A549 (cell line): ENCODE results near the gene ASF1B. TPM values are rescaled to one million over a fixed set of nuclear protein-coding genes. Genes with fewer than 3 reads are reported as not detected.

Experiments
- ATAC-seq, 2 experiments: fragments of 200-7000 bp in 1 of 2; fragments of >200 bp in 1 of 2; cut with Nextera tagmentation in 1 of 2; cut with Tn5 transposase in 1 of 2; 3 replicates each; pipeline versions ENCODE4 v1.8.0 to v1.9.1; 2018 to 2020; ENCODE audit warnings: mild to moderate bottlenecking in 1 of 2, moderate library complexity in 1 of 2
- CTCF ChIA-PET: fragments of 300-600 bp; sonication (Branson Sonifier 250); formaldehyde crosslinking; extraction: SDS; loops from one replicate; lab custom pipeline; 2021; ENCODE audit warnings: antibody characterized with exemption, inconsistent platforms; lab: Yijun Ruan, JAX
- POLR2A ChIA-PET: fragments of 350-600 bp; formaldehyde crosslinking; extraction: SDS; loops from one replicate; lab custom pipeline; 2021; ENCODE audit warnings: antibody characterized with exemption, inconsistent platforms; lab: Yijun Ruan, JAX
- DNase-seq, 2 experiments: peaks; one replicate each; pipeline versions ENCODE4 v3.0.0 to v3.0.0-alpha.2; 2011 to 2016; ENCODE audit warnings: low read depth in 1 of 2, low spot score in 1 of 2
- FAIRE-seq: peaks from 2 replicates; lab custom pipeline; 2011; peaks lifted over from hg19 to GRCh38; lab: Jason Lieb, UNC
- H3K27ac ChIP-seq, 2 experiments: fragments of >200 bp; sonication (Bioruptor Twin); formaldehyde crosslinking; 3 replicates each; pipeline ENCODE4 v1.5.1; 2016 to 2017
- H3K4me1 ChIP-seq: fragments of >200 bp; sonication (Bioruptor Twin); formaldehyde crosslinking; 3 replicates; pipeline ENCODE4 v1.6.1; 2016
- H3K4me2 ChIP-seq: fragments of >200 bp; sonication (Bioruptor Twin); formaldehyde crosslinking; 3 replicates; pipeline ENCODE4 v1.6.1; 2016
- H3K4me3 ChIP-seq: fragments of >200 bp; sonication (Bioruptor Twin); formaldehyde crosslinking; 3 replicates; pipeline ENCODE4 v1.5.1; 2016
- H3K9me3 ChIP-seq: fragments of >200 bp; sonication (Bioruptor Twin); formaldehyde crosslinking; 3 replicates; pipeline ENCODE4 v1.6.1; 2016
- ATOH8 ChIP-seq: fragments of 250-450 bp; sonication (Bioruptor Pico); IDR thresholded peaks from 2 replicates; pipeline ENCODE4 v1.5.0; 2020; ENCODE audit warnings: low read depth, mild to moderate bottlenecking, moderate library complexity
- BCL3 ChIP-seq: fragments of >200 bp; sonication (Bioruptor Twin); formaldehyde crosslinking; IDR thresholded peaks from 3 replicates; pipeline ENCODE4 v1.6.1; 2016
- CEBPB ChIP-seq, 2 experiments: fragments of >200 bp in 1 of 2; sonication (Bioruptor Twin) in 1 of 2; formaldehyde crosslinking in 1 of 2; IDR thresholded peaks; 2 replicates each; pipeline ENCODE4 v1.6.1; 2012 to 2016
- EHF ChIP-seq: fragments of 250-450 bp; sonication (Bioruptor Pico); IDR thresholded peaks from 2 replicates; pipeline ENCODE4 v1.5.0; 2020; ENCODE audit warnings: mild to moderate bottlenecking
- ELK1 ChIP-seq: fragments of 150-350 bp; IDR thresholded peaks from 2 replicates; pipeline ENCODE4 v1.6.1; 2014; ENCODE audit warnings: low read depth, mild to moderate bottlenecking, low read length
- ESRRA ChIP-seq: fragments of 150-350 bp; IDR thresholded peaks from 2 replicates; pipeline ENCODE4 v1.6.1; 2014; ENCODE audit warnings: mild to moderate bottlenecking, low read length, borderline replicate concordance
- FOSB ChIP-seq: fragments of 250-450 bp; sonication (Bioruptor Pico); IDR thresholded peaks from 2 replicates; pipeline ENCODE4 v1.5.0; 2020; ENCODE audit warnings: mild to moderate bottlenecking, moderate library complexity
- FOXS1 ChIP-seq: fragments of 250-450 bp; sonication (Bioruptor Pico); IDR thresholded peaks from 2 replicates; pipeline ENCODE4 v1.5.0; 2020; ENCODE audit warnings: mild to moderate bottlenecking, moderate library complexity
- HEYL ChIP-seq: fragments of 250-450 bp; sonication (Bioruptor Pico); IDR thresholded peaks from 2 replicates; pipeline ENCODE4 v1.8.0; 2021; ENCODE audit warnings: mild to moderate bottlenecking, moderate library complexity
- HOXB13 ChIP-seq: fragments of 250-450 bp; sonication (Bioruptor Pico); IDR thresholded peaks from 2 replicates; pipeline ENCODE4 v1.5.0; 2020; ENCODE audit warnings: low read depth, mild to moderate bottlenecking, moderate library complexity
- HOXB5 ChIP-seq: fragments of 250-450 bp; sonication (Bioruptor Pico); IDR thresholded peaks from 2 replicates; pipeline ENCODE4 v1.5.0; 2020; ENCODE audit warnings: mild to moderate bottlenecking, moderate library complexity
- KDM1A ChIP-seq: fragments of 200-600 bp; sonication (generic); IDR thresholded peaks from 2 replicates; pipeline ENCODE4 v1.6.1; 2016; ENCODE audit warnings: low read depth, mild to moderate bottlenecking
- MYC ChIP-seq: IDR thresholded peaks from 2 replicates; pipeline ENCODE4 v1.6.1; 2012; ENCODE audit warnings: mild to moderate bottlenecking, inconsistent platforms, low read length, improper control_type of control experiment, borderline replicate concordance
- NFE2L2 ChIP-seq: fragments of 150-350 bp; conservative IDR thresholded peaks from 2 replicates; pipeline ENCODE4 v1.6.1; 2014; ENCODE audit warnings: low read length
- POLR2A ChIP-seq: IDR thresholded peaks from 2 replicates; pipeline ENCODE4 v1.6.1; 2012; ENCODE audit warnings: mild to moderate bottlenecking, low read length
- POLR2AphosphoS2 ChIP-seq: conservative IDR thresholded peaks from 2 replicates; pipeline ENCODE4 v1.6.1; 2012; ENCODE audit warnings: low read length, improper control_type of control experiment, inconsistent platforms
- RAD21 ChIP-seq, 2 experiments: fragments of >200 bp in 1 of 2; sonication (Bioruptor Twin) in 1 of 2; formaldehyde crosslinking in 1 of 2; IDR thresholded peaks in 1 of 2; conservative IDR thresholded peaks in 1 of 2; 2 replicates in 1 of 2; 3 replicates in 1 of 2; pipeline ENCODE4 v1.6.1; 2012 to 2018; ENCODE audit warnings: inconsistent platforms in 1 of 2
- SMC3 ChIP-seq: fragments of >200 bp; sonication (Bioruptor Twin); formaldehyde crosslinking; IDR thresholded peaks from 3 replicates; pipeline ENCODE4 v1.6.1; 2018; ENCODE audit warnings: inconsistent platforms
- SREBF2 ChIP-seq: fragments of 450-650 bp; IDR thresholded peaks from 2 replicates; pipeline ENCODE4 v1.6.1; 2014; ENCODE audit warnings: mild to moderate bottlenecking, moderate library complexity
- TFCP2L1 ChIP-seq: fragments of 250-450 bp; sonication (Bioruptor Pico); IDR thresholded peaks from 2 replicates; pipeline ENCODE4 v1.5.0; 2021; ENCODE audit warnings: mild to moderate bottlenecking
- TP53 ChIP-seq: fragments of 250-450 bp; sonication (Bioruptor Pico); IDR thresholded peaks from 2 replicates; pipeline ENCODE4 v1.5.0; 2021; ENCODE audit warnings: mild to moderate bottlenecking, moderate library complexity
- USF2 ChIP-seq: fragments of 450-650 bp; IDR thresholded peaks from 2 replicates; pipeline ENCODE4 v1.6.1; 2014; ENCODE audit warnings: antibody characterized with exemption
- WGBS: methylation state at CpG from one replicate; pipeline ENCODE4 v1.1.6; 2017; ENCODE audit errors: missing lambda C conversion rate; 5-methylcytosine and 5-hydroxymethylcytosine counted together
- polyA plus RNA-seq, 4 experiments: library from polyadenylated mRNA; depleted of rRNA in 3 of 4; stranded (reverse); fragments of >200 nt; fragmentation: RNase III in 1 of 4; extraction: RNeasy Plus Mini Kit Qiagen cat#74134 plus additional on column Dnase treatment in 1 of 4; gene quantifications; 2 replicates in 3 of 4; 3 replicates in 1 of 4; pipeline ENCODE4 v1.2.3, GENCODE V29; 2011 to 2017
- TF ChIP-seq, protein P1 (sequence below): IDR thresholded peaks from 2 replicates; pipeline ENCODE4 v1.6.1; 2012; ENCODE audit warnings: low read depth, borderline replicate concordance
- TF ChIP-seq, protein P2 (sequence below): IDR thresholded peaks from 2 replicates; pipeline ENCODE4 v1.6.1; 2012
- TF ChIP-seq, protein P3 (sequence below): IDR thresholded peaks from 2 replicates; pipeline ENCODE4 v1.6.1; 2012
- TF ChIP-seq, protein P4 (sequence below): fragments of 250-450 bp; sonication (Bioruptor Pico); IDR thresholded peaks from 2 replicates; pipeline ENCODE4 v1.5.0; 2021; ENCODE audit warnings: mild to moderate bottlenecking, moderate library complexity, borderline replicate concordance
- TF ChIP-seq, protein P5 (sequence below): fragments of >200 bp; sonication (Bioruptor Twin); formaldehyde crosslinking; IDR thresholded peaks from 2 replicates; pipeline ENCODE4 v1.6.1; 2016

The ASF1B gene
- polyA plus RNA-seq, 2 of the 4 experiments (the other 2 are of a cell fraction), result 12.1 to 46.2 TPM

DNA sequence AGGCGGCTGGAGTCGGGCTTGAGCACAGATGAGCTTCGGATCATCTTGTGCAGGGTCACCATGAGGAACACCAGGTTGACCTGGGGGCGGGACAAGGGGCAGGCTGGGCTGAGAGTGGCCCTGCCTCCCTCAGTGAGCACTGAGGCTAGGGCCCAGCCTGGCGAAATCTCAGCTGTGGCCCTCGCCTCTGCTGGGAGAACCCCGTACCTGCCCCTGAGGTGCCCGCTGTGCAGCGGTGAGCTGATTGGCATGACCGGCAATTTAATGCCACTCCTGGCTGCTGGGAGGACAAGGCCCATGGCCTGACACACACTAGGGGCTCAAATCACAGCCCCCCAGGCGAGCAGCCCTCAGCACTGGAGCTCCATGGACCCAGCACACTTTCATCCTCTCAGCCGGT, 19.7 kb upstream of the ASF1B start:
- no peak for ATAC-seq
- CTCF ChIA-PET, result no interaction called here
- Histone ChIP-seq H3K4me2 (no peak overlapping the region), H3K4me1 (no peaks in the 10 kb centered on the region), H3K27ac (no peak overlapping the region)
- no peak for DNase-seq
- no peak for FAIRE-seq
- POLR2A ChIA-PET, result no interaction called here
- TF ChIP-seq MYC, result no peak
- TF ChIP-seq ELK1, result no peak
- TF ChIP-seq, protein P1, sequence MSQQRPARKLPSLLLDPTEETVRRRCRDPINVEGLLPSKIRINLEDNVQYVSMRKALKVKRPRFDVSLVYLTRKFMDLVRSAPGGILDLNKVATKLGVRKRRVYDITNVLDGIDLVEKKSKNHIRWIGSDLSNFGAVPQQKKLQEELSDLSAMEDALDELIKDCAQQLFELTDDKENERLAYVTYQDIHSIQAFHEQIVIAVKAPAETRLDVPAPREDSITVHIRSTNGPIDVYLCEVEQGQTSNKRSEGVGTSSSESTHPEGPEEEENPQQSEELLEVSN, result no peak
- no peak for TF ChIP-seq SREBF2
- no peak for TF ChIP-seq SMC3
- TF ChIP-seq, protein P2, sequence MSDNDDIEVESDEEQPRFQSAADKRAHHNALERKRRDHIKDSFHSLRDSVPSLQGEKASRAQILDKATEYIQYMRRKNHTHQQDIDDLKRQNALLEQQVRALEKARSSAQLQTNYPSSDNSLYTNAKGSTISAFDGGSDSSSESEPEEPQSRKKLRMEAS, result no peak
- no peak for TF ChIP-seq ATOH8 (CRISPR knock-in tag)
- TF ChIP-seq NFE2L2, result no peak
- no peak for TF ChIP-seq POLR2AphosphoS2
- no peak for TF ChIP-seq RAD21 (conservative IDR thresholded peaks at IDR 0.05 in 1 of 2, IDR thresholded peaks at IDR 0.05 in 1 of 2)
- TF ChIP-seq, protein P3, sequence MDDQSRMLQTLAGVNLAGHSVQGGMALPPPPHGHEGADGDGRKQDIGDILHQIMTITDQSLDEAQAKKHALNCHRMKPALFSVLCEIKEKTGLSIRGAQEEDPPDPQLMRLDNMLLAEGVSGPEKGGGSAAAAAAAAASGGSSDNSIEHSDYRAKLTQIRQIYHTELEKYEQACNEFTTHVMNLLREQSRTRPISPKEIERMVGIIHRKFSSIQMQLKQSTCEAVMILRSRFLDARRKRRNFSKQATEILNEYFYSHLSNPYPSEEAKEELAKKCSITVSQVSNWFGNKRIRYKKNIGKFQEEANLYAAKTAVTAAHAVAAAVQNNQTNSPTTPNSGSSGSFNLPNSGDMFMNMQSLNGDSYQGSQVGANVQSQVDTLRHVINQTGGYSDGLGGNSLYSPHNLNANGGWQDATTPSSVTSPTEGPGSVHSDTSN, result no peak
- TF ChIP-seq, protein P4, sequence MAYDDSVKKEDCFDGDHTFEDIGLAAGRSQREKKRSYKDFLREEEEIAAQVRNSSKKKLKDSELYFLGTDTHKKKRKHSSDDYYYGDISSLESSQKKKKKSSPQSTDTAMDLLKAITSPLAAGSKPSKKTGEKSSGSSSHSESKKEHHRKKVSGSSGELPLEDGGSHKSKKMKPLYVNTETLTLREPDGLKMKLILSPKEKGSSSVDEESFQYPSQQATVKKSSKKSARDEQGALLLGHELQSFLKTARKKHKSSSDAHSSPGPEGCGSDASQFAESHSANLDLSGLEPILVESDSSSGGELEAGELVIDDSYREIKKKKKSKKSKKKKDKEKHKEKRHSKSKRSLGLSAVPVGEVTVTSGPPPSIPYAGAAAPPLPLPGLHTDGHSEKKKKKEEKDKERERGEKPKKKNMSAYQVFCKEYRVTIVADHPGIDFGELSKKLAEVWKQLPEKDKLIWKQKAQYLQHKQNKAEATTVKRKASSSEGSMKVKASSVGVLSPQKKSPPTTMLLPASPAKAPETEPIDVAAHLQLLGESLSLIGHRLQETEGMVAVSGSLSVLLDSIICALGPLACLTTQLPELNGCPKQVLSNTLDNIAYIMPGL (CRISPR knock-in tag), result no peak
- TF ChIP-seq ESRRA, result no peak
- no peak for TF ChIP-seq FOXS1 (CRISPR knock-in tag)
- TF ChIP-seq USF2, result no peak
- TF ChIP-seq KDM1A, result no peak
- TF ChIP-seq TP53 (CRISPR knock-in tag), result no peak
- TF ChIP-seq CEBPB (IDR thresholded peaks at IDR 0.05), result no peak
- TF ChIP-seq HOXB13, result no peak
- TF ChIP-seq, all 56 proteins: peak for 0
- no peak overlapping the region for H3K4me3 ChIP-seq
- H3K9me3 ChIP-seq, result no peaks in the 10 kb centered on the region
- WGBS, result no CpG with 5 or more reads among the region's 12 CpGs

GRCh38 chr19:14155371-14155770, 19.0 kb upstream of the ASF1B start:
- no peak for DNase-seq
- no peak overlapping the region for H3K4me2 ChIP-seq

More at GRCh38 chr19:14155371-14155770, 19.0 kb upstream of the ASF1B start:
- no peaks in the 10 kb centered on the region for H3K4me1 ChIP-seq
- POLR2A ChIA-PET, result no interaction called here
- H3K4me3 ChIP-seq, result no peak overlapping the region
- H3K9me3 ChIP-seq, result no peaks in the 10 kb centered on the region
- FAIRE-seq, result no peak
- H3K27ac ChIP-seq, result no peak overlapping the region
- CTCF ChIA-PET, result interaction anchor here (1.6 kb wide), 1 partner anchor 193 kb away, joined by 4 read pairs; no protein-coding TSS in a partner anchor
- ATAC-seq, result no peak
- TF ChIP-seq TFCP2L1 (no peak), KDM1A (no peak), USF2 (no peak), FOSB (CRISPR knock-in tag) (no peak), POLR2A (no peak), HOXB13 (no peak), BCL3 (no peak), HEYL (no peak), EHF (CRISPR knock-in tag) (no peak), HOXB5 (no peak)
- TF ChIP-seq, protein P5, sequence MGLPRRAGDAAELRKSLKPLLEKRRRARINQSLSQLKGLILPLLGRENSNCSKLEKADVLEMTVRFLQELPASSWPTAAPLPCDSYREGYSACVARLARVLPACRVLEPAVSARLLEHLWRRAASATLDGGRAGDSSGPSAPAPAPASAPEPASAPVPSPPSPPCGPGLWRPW, result no peak
- TF ChIP-seq, all 56 proteins: peak for 0
- 94% methylated on average over 12 of the region's 17 CpGs for WGBS
